Measurements from ENCODE around the gene UPF3A.

DNA sequence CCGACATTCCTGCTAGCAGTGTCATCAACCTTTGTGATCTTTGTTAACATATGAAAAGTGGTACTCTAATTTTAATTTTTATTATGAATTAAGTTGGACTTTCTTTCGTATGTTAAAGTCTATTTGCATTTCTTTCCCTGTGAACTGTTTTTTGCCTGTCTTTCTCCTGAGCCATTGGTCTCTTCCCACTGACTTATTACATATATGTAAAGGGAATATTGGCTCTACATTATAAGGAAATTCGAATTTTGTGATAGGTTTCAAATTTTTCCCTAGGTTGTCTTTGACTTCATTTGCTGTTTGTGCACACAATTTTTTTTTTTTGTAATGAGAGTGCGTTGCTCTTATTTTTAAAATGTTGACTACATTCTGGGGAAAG lies 47.1 kb upstream of the UPF3A start:
- TF ChIP-seq CTCF (IDR thresholded peaks at IDR 0.05; ENCODE audit: insufficient read depth, low read length) (no peak), SPI1 (IDR thresholded peaks at IDR 0.05; ENCODE audit: borderline replicate concordance, low read depth) (no peak), REST (IDR thresholded peaks at IDR 0.05; ENCODE audit: insufficient replicate concordance, low read depth) (no peak), POLR2AphosphoS5 (IDR thresholded peaks at IDR 0.05; ENCODE audit: low read depth) (no peak), GABPA (IDR thresholded peaks at IDR 0.05; ENCODE audit: low read depth) (no peak)

All from HL-60 (cell line).